OCI-LY7 (cell line): ENCODE measurements around the gene CFL2.

Experiments
- CTCF ChIP-seq: fragments of 200-600 bp; sonication (generic); conservative IDR thresholded peaks from 2 replicates; pipeline ENCODE4 v1.5.1; 2014; ENCODE audit warnings: mild to moderate bottlenecking, antibody characterized with exemption, low read length, moderate library complexity, mixed read lengths
- EZH2phosphoT487 ChIP-seq: fragments of 200-600 bp; sonication (generic); IDR thresholded peaks from 2 replicates; pipeline ENCODE4 v1.6.1; 2018; ENCODE audit warnings: low read depth, borderline replicate concordance, mild to moderate bottlenecking, mixed run types, antibody characterized with exemption, low read length, moderate library complexity, mixed read lengths

- TF ChIP-seq CTCF (no peak), EZH2phosphoT487 (no peak)
These were observed 31.5 kb downstream of the CFL2 start for GRCh38 chr14:34682787-34683321.
